Kidney epithelial cell (primary cell): Measurements from ENCODE around the gene KLHL9. TPM values are rescaled to one million over a fixed set of nuclear protein-coding genes. Genes with fewer than 3 reads are reported as not detected.
A peak's percentile ranks its signal among the peaks of the same experiment; 100 is the strongest.

Experiments used
- DNase-seq: peaks from one replicate; pipeline ENCODE4 v3.0.0-alpha.2; 2010; ENCODE audit warnings: low read depth
- H3K27me3 ChIP-seq: 2 replicates; pipeline ENCODE4 v1.6.0; 2011; ENCODE audit warnings: low read length; ENCODE audit not compliant: control insufficient read depth, insufficient read depth
- H3K36me3 ChIP-seq: 2 replicates; pipeline ENCODE4 v1.5.1; 2011; ENCODE audit warnings: low read length; ENCODE audit not compliant: control insufficient read depth, insufficient read depth
- H3K4me3 ChIP-seq: 2 replicates; pipeline ENCODE4 v1.5.1; 2011; ENCODE audit warnings: low read depth, mild to moderate bottlenecking, control low read depth, low read length
- total RNA-seq: library from RNA; depleted of rRNA; stranded (reverse); fragments of >200 nt; gene quantifications from 2 replicates; pipeline ENCODE4 v1.2.3, GENCODE V29; 2015
- TF ChIP-seq, protein P1 (sequence below): IDR thresholded peaks from 2 replicates; pipeline ENCODE4 v1.5.1; 2011; ENCODE audit warnings: mild to moderate bottlenecking, moderate library complexity, low read length, control low read depth, inconsistent platforms; ENCODE audit not compliant: insufficient read depth, poor library complexity, severe bottlenecking

Gene KLHL9
- total RNA-seq, 1 donor from 2014 or later = 28.3 TPM

DNA sequence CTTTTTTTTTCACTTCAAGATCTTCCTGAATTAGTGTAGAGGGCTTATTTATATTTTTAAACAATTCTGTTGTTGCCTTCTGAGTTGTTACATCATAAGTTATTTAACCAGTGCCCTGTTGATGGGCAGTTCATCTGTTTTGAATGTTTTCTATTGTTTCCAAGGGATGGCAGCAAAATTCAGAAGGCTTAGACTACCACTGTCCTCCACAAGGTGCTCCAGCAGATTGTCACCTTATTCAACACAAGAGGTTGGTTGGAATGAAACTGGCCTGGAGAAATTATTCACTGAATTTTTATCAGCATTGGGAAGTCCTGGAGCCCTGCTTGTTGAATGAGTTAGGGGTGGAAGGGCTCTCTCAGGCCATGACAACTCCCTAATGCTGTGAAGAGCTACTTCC is 1.3 kb upstream of the KLHL9 start:
- DNase-seq = no peak
- no peaks in the 10 kb centered on the region for H3K27me3 ChIP-seq
- no peak overlapping the region for H3K4me3 ChIP-seq
- TF ChIP-seq, protein P1, sequence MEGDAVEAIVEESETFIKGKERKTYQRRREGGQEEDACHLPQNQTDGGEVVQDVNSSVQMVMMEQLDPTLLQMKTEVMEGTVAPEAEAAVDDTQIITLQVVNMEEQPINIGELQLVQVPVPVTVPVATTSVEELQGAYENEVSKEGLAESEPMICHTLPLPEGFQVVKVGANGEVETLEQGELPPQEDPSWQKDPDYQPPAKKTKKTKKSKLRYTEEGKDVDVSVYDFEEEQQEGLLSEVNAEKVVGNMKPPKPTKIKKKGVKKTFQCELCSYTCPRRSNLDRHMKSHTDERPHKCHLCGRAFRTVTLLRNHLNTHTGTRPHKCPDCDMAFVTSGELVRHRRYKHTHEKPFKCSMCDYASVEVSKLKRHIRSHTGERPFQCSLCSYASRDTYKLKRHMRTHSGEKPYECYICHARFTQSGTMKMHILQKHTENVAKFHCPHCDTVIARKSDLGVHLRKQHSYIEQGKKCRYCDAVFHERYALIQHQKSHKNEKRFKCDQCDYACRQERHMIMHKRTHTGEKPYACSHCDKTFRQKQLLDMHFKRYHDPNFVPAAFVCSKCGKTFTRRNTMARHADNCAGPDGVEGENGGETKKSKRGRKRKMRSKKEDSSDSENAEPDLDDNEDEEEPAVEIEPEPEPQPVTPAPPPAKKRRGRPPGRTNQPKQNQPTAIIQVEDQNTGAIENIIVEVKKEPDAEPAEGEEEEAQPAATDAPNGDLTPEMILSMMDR = no peak
- no peaks in the 10 kb centered on the region for H3K36me3 ChIP-seq

DNA sequence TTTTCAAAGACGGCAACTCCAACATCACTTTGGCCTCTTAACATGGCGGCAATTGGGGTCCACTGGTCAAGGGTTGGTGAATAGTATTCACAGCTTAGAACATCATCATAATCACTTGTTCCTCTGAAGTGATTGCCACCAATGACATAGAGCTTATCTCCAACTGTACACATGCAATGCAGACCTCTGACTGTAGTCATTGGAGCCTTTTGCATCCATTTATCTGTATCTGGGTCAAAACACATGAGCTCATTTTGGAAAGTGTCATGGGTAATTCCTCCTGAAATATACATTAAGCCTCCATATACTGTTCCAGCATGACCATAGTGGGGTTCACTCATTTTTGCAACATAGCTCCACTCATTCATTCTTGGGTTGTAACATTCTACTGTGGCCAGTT is 2.0 kb downstream of the KLHL9 start:
- Histone ChIP-seq H3K4me3 (no peak overlapping the region), H3K36me3 (no peaks in the 10 kb centered on the region), H3K27me3 (no peaks in the 10 kb centered on the region)
- TF ChIP-seq, protein P1 = no peak
- no peak for DNase-seq

- Histone ChIP-seq H3K4me3 (no peak overlapping the region), H3K36me3 (no peaks in the 10 kb centered on the region), H3K27me3 (no peaks in the 10 kb centered on the region)
- TF ChIP-seq, protein P1 = no peak
- DNase-seq = no peak
Observed at GRCh38 chr9:21331676-21332402, 3.4 kb downstream of the KLHL9 start.

DNA sequence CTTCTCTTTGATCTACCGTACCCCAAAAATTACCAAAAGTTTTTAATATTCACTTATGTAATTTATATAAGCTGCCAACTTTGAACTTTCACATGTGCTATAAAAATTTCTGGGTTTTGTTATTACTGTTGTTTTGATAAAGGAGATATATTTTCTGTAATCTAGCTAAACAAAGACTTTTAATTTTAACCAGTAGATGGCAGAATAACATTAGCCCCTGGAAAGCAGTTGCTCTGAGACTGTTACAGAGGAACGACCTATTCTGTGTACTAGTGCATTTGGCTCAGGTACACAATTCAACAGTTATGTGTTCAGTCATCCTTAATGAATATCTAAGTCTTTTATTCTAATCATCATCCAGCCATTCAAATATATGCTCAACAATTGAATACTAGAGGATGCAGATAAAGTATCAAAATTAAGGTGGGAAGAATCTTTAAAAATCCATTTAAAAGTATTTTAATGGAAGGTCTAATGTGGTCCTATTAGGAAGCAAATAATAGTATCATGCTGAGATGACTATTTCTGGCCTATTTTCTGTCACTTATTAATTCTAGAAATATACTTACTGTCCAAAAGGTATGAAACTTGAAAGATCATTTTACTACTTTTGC is 8.6 kb downstream of the KLHL9 start:
- peak; percentile 21 for DNase-seq
- Histone ChIP-seq H3K27me3 (no peaks in the 10 kb centered on the region), H3K4me3 (no peak overlapping the region), H3K36me3 (no peaks in the 10 kb centered on the region)
- TF ChIP-seq, protein P1 = peak; percentile 49

DNA sequence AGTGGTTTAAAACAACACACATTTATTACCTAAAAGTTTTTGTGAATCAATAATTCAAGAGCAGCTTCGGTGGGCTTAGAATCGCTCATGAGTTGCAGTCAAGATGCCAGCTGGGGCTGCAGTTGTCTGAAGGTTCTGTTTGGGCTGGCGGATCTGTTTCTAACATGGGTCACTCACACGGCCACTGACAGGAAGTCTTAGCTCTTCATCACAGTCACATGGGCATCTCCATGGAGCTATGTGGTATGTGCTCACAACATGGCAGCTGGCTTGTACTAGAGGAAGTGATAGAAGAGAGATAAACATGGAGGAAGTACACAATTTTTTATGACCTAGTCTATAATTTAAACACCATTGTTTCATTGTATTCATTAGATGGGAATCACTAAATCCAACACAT is 11.2 kb downstream of the KLHL9 start:
- Histone ChIP-seq H3K36me3 (no peaks in the 10 kb centered on the region), H3K4me3 (no peak overlapping the region), H3K27me3 (no peaks in the 10 kb centered on the region)
- DNase-seq = no peak
- TF ChIP-seq, protein P1 = no peak
